GM12872 (cell line): ENCODE measurements around the gene NCLN.

Experiments used
- CTCF ChIP-seq: IDR thresholded peaks from 3 replicates; pipeline ENCODE4 v1.5.1; 2011; ENCODE audit warnings: low read depth, mild to moderate bottlenecking, low read length, moderate library complexity; ENCODE audit not compliant: insufficient read depth

The NCLN gene

GRCh38 chr19:3183721-3184641 is 1.7 kb upstream of the NCLN start:
- TF ChIP-seq CTCF: no peak

GRCh38 chr19:3184847-3185460 is 776 bp upstream of the NCLN start:
- TF ChIP-seq CTCF: no peak

- no peak for TF ChIP-seq CTCF
These were observed 494 bp downstream of the NCLN start for GRCh38 chr19:3186160-3186688.

GRCh38 chr19:3186891-3187661 is 1.3 kb downstream of the NCLN start:
- no peak for TF ChIP-seq CTCF

GRCh38 chr19:3187662-3188511 is 2.2 kb downstream of the NCLN start:
- no peak for TF ChIP-seq CTCF

GRCh38 chr19:3188627-3189596 is 3.2 kb downstream of the NCLN start:
- TF ChIP-seq CTCF: no peak
